ENCODE results near the gene DESI1.
"Not testable (repeated sequence)": the region's sequence is repeated elsewhere in the genome, so short reads cannot be mapped to it uniquely, and the experiment has no call there.

Gene DESI1

DNA sequence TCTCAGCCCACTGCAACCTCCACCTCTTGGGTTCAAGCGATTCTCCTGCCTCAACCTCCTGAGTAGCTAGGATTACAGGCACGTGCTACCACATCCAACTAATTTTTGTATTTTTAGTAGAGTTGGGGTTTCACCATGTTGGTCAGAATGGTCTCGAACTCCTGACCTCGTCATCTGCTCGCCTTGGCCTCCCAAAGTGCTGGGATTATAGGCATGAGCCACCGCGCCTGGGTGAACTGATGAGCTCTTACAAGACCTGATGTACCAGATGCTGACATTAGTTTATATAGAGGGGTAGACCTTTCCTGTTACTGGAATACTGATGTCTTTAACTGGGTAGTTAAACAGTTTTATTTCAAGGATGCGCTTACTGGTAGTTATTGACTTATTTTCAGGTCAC is 13.8 kb upstream of the DESI1 start:
- CTCF ChIA-PET = interaction anchor here (0.7 to 1.5 kb wide), 3 partner anchors 33 to 481 kb away, joined by 3 read pairs; partner anchors contain the start of gene NDUFA6
- H3K36me3 ChIP-seq (ENCODE audit: control insufficient read depth in 2 of 2, insufficient read depth in 1 of 2, low read length in 2 of 2) = peaks cover 74 to 90% of the 10 kb centered on the region in 2 experiments
- not testable (repeated sequence) for H3K27ac ChIP-seq (ENCODE audit: extremely low read depth, low read depth, low read length); H3K4me3 ChIP-seq (ENCODE audit: low read depth, low read length); H3K4me1 ChIP-seq (ENCODE audit: control insufficient read depth, insufficient read depth, low read length); H3K9me3 ChIP-seq (ENCODE audit: control insufficient read depth, insufficient read depth, low read depth, low read length)
- TF ChIP-seq, protein P1, sequence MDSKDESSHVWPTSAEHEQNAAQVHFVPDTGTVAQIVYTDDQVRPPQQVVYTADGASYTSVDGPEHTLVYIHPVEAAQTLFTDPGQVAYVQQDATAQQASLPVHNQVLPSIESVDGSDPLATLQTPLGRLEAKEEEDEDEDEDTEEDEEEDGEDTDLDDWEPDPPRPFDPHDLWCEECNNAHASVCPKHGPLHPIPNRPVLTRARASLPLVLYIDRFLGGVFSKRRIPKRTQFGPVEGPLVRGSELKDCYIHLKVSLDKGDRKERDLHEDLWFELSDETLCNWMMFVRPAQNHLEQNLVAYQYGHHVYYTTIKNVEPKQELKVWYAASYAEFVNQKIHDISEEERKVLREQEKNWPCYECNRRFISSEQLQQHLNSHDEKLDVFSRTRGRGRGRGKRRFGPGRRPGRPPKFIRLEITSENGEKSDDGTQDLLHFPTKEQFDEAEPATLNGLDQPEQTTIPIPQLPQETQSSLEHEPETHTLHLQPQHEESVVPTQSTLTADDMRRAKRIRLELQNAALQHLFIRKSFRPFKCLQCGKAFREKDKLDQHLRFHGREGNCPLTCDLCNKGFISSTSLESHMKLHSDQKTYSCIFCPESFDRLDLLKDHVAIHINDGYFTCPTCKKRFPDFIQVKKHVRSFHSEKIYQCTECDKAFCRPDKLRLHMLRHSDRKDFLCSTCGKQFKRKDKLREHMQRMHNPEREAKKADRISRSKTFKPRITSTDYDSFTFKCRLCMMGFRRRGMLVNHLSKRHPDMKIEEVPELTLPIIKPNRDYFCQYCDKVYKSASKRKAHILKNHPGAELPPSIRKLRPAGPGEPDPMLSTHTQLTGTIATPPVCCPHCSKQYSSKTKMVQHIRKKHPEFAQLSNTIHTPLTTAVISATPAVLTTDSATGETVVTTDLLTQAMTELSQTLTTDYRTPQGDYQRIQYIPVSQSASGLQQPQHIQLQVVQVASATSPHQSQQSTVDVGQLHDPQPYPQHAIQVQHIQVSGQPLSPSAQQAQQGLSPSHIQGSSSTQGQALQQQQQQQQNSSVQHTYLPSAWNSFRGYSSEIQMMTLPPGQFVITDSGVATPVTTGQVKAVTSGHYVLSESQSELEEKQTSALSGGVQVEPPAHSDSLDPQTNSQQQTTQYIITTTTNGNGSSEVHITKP (tag by site-specific recombination; IDR thresholded peaks at IDR 0.05) = peak; percentile 42; the same call in 1 of the 2 replicates
- POLR2A ChIA-PET = interaction anchor here (2.9 kb wide), 1 partner anchor 13 kb away, joined by 11 read pairs; the partner anchor contains the start of genes DESI1 and XRCC6

DNA sequence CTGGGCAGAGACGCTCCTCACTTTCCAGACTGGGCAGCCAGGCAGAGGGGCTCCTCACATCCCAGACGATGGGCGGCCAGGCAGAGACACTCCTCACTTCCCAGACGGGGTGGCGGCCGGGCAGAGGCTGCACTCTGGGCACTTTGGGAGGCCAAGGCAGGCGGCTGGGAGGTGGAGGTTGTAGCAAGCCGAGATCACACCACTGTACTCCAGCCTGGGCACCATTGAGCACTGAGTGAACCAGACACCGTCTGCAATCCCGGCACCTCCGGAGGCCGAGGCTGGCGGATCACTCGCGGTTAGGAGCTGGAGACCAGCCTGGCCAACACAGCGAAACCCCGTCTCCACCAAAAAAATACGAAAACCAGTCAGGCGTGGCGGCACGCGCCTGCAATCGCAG is 10.8 kb upstream of the DESI1 start:
- H3K4me3 ChIP-seq (ENCODE audit: low read depth, low read length); H3K9me3 ChIP-seq (ENCODE audit: control insufficient read depth, insufficient read depth, low read depth, low read length); H3K4me1 ChIP-seq (ENCODE audit: control insufficient read depth, insufficient read depth, low read length); CTCF ChIA-PET; H3K27ac ChIP-seq (ENCODE audit: extremely low read depth, low read depth, low read length): not testable (repeated sequence)
- POLR2A ChIA-PET = interaction anchor here (2.9 kb wide), 1 partner anchor 10 kb away, joined by 11 read pairs; the partner anchor contains the start of genes DESI1 and XRCC6
- H3K36me3 ChIP-seq (ENCODE audit: control insufficient read depth in 2 of 2, insufficient read depth in 1 of 2, low read length in 2 of 2) = peaks cover 74 to 90% of the 10 kb centered on the region in 2 experiments
- TF ChIP-seq, protein P2, sequence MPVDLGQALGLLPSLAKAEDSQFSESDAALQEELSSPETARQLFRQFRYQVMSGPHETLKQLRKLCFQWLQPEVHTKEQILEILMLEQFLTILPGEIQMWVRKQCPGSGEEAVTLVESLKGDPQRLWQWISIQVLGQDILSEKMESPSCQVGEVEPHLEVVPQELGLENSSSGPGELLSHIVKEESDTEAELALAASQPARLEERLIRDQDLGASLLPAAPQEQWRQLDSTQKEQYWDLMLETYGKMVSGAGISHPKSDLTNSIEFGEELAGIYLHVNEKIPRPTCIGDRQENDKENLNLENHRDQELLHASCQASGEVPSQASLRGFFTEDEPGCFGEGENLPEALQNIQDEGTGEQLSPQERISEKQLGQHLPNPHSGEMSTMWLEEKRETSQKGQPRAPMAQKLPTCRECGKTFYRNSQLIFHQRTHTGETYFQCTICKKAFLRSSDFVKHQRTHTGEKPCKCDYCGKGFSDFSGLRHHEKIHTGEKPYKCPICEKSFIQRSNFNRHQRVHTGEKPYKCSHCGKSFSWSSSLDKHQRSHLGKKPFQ (tag by site-specific recombination; IDR thresholded peaks at IDR 0.05) = peak; percentile 61; the same call in 1 of the 2 replicates
- peak; percentile 78 for TF ChIP-seq ZNF548 (tag by site-specific recombination; IDR thresholded peaks at IDR 0.05)

DNA sequence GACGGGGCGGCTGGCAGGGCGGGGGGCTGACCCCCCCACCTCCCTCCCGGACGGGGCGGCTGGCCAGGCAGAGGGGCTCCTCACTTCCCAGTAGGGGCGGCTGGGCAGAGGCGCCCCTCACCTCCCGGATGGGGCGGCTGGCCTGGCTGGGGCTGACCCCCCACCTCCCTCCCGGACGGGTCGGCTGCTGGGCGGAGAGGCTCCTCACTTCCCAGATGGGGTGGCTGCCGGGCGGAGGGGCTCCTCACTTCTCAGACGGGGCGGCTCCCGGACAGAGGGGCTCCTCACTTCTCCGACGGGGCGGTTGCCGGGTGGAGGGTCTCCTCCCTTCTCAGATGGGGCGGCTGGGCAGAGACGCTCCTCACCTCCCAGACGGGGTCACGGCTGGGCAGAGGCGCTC is 10.3 kb upstream of the DESI1 start:
- POLR2A ChIA-PET; H3K4me3 ChIP-seq (ENCODE audit: low read depth, low read length); H3K9me3 ChIP-seq (ENCODE audit: control insufficient read depth, insufficient read depth, low read depth, low read length); H3K4me1 ChIP-seq (ENCODE audit: control insufficient read depth, insufficient read depth, low read length); H3K27ac ChIP-seq (ENCODE audit: extremely low read depth, low read depth, low read length); CTCF ChIA-PET: not testable (repeated sequence)
- H3K36me3 ChIP-seq (ENCODE audit: control insufficient read depth in 2 of 2, insufficient read depth in 1 of 2, low read length in 2 of 2) = peaks cover 74 to 89% of the 10 kb centered on the region in 2 experiments

DNA sequence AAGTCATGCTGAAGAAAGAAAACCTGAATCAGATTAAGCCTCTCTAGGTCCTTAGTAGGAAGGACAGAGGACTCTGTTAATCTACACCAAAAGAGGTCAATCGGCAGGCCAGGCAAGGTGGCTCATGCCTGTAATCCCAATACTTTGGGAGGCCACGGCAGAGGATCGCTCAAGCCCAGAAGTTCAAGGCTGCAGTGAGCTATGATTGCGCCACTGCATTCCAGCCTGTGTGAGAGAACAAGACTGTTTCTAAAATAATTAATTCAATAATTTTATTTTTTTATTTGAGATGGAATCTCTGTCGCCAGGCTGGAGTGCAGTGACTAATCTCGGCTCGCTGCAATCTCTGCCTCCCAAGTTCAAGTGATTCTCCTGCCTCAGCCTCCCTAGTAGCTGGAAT is 4.7 kb upstream of the DESI1 start:
- Histone ChIP-seq H3K4me3 (ENCODE audit: low read depth, low read length) (no peak overlapping the region), H3K4me1 (ENCODE audit: control insufficient read depth, insufficient read depth, low read length) (0 out of 2 replicates have a peak, but pooled peaks cover 3% of the 10 kb centered on the region), H3K27ac (ENCODE audit: extremely low read depth, low read depth, low read length) (no peak overlapping the region), H3K36me3 (ENCODE audit: control insufficient read depth in 2 of 2, insufficient read depth in 1 of 2, low read length in 2 of 2) (peaks cover 82% of the 10 kb centered on the region in 2 experiments), H3K9me3 (ENCODE audit: control insufficient read depth, insufficient read depth, low read depth, low read length) (no peaks in the 10 kb centered on the region)
- ChIA-PET CTCF (no interaction called here), POLR2A (interaction anchor here (1.2 to 1.8 kb wide), 2 partner anchors 36 to 42 kb away, joined by 3 to 8 read pairs; partner anchors contain the start of gene PMM1)
- TF ChIP-seq, protein P3, sequence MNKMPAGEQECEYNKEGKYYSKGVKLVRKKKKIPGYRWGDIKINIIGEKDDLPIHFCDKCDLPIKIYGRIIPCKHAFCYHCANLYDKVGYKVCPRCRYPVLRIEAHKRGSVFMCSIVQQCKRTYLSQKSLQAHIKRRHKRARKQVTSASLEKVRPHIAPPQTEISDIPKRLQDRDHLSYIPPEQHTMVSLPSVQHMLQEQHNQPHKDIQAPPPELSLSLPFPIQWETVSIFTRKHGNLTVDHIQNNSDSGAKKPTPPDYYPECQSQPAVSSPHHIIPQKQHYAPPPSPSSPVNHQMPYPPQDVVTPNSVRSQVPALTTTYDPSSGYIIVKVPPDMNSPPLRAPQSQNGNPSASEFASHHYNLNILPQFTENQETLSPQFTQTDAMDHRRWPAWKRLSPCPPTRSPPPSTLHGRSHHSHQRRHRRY (tag by site-specific recombination; IDR thresholded peaks at IDR 0.05) = no peak
- TF ChIP-seq ZNF624 (tag by site-specific recombination; IDR thresholded peaks at IDR 0.05) (no peak), ZNF585B (tag by site-specific recombination; IDR thresholded peaks at IDR 0.05) (no peak), ZNF510 (tag by site-specific recombination; IDR thresholded peaks at IDR 0.05; ENCODE audit: insufficient replicate concordance) (no peak), ZNF335 (tag by site-specific recombination; conservative IDR thresholded peaks at IDR 0.05) (no peak), TRIM28 (IDR thresholded peaks at IDR 0.05; ENCODE audit: borderline replicate concordance, low read length) (no peak), ZSCAN30 (tag by site-specific recombination; IDR thresholded peaks at IDR 0.05) (no peak), ZNF76 (tag by site-specific recombination; IDR thresholded peaks at IDR 0.05; ENCODE audit: borderline replicate concordance, low read depth) (no peak), ZNF501 (tag by site-specific recombination; IDR thresholded peaks at IDR 0.05) (no peak)
- TF ChIP-seq, protein P4, sequence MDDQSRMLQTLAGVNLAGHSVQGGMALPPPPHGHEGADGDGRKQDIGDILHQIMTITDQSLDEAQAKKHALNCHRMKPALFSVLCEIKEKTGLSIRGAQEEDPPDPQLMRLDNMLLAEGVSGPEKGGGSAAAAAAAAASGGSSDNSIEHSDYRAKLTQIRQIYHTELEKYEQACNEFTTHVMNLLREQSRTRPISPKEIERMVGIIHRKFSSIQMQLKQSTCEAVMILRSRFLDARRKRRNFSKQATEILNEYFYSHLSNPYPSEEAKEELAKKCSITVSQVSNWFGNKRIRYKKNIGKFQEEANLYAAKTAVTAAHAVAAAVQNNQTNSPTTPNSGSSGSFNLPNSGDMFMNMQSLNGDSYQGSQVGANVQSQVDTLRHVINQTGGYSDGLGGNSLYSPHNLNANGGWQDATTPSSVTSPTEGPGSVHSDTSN (CRISPR knock-in tag; IDR thresholded peaks at IDR 0.05) = no peak
- TF ChIP-seq, protein P5, sequence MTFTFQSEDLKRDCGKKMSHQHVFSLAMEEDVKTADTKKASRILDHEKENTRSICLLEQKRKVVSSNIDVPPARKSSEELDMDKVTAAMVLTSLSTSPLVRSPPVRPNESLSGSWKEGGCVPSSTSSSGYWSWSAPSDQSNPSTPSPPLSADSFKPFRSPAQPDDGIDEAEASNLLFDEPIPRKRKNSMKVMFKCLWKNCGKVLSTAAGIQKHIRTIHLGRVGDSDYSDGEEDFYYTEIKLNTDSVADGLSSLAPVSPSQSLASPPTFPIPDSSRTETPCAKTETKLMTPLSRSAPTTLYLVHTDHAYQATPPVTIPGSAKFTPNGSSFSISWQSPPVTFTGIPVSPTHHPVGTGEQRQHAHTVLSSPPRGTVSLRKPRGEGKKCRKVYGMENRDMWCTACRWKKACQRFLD (tag by site-specific recombination; IDR thresholded peaks at IDR 0.05) = no peak
- TF ChIP-seq, protein P6, sequence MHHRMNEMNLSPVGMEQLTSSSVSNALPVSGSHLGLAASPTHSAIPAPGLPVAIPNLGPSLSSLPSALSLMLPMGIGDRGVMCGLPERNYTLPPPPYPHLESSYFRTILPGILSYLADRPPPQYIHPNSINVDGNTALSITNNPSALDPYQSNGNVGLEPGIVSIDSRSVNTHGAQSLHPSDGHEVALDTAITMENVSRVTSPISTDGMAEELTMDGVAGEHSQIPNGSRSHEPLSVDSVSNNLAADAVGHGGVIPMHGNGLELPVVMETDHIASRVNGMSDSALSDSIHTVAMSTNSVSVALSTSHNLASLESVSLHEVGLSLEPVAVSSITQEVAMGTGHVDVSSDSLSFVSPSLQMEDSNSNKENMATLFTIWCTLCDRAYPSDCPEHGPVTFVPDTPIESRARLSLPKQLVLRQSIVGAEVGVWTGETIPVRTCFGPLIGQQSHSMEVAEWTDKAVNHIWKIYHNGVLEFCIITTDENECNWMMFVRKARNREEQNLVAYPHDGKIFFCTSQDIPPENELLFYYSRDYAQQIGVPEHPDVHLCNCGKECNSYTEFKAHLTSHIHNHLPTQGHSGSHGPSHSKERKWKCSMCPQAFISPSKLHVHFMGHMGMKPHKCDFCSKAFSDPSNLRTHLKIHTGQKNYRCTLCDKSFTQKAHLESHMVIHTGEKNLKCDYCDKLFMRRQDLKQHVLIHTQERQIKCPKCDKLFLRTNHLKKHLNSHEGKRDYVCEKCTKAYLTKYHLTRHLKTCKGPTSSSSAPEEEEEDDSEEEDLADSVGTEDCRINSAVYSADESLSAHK (tag by site-specific recombination; IDR thresholded peaks at IDR 0.05) = no peak
